NCI-H2081 treated with DMSO at 0.1 percent for 48 hours (cell line): ENCODE data around the gene SELENOW.

Source experiments
- DNase-seq: peaks from one replicate; lab custom pipeline; 2025; lab: John Stamatoyannopoulos, UW

SELENOW gene

GRCh38 chr19:47824396-47824795, 45.9 kb downstream of the SELENOW start:
- DNase-seq: no peak

- no peak for DNase-seq
Observed at GRCh38 chr19:47826800-47827199, 48.3 kb downstream of the SELENOW start.

- no peak for DNase-seq
Observed at GRCh38 chr19:47832723-47833122, 54.2 kb downstream of the SELENOW start.
